Measurements from ENCODE around the gene ELP4.

The ELP4 gene

DNA sequence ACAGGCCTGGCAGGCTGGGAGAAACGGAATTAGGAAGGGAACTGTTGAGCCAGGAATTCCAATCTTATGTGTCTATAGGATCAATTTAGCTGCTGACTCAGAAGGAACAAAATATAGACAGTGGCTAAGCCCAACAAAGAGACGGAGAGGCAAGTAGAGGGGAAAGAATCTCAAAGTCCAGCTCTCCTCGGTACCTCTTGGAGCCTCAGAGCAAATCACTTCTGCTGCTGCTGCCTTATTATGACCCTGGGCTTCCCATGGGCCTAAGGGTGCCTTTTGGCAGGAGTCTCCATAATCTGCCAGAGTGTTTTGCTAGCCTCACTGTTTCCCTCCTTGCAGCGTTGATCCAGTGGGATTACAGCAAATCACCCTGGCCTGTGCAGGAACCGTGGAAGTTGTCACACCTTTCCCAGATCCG is 269.8 kb downstream of the ELP4 start:
- DNase-seq (ENCODE audit: low read depth): no peak

DNA sequence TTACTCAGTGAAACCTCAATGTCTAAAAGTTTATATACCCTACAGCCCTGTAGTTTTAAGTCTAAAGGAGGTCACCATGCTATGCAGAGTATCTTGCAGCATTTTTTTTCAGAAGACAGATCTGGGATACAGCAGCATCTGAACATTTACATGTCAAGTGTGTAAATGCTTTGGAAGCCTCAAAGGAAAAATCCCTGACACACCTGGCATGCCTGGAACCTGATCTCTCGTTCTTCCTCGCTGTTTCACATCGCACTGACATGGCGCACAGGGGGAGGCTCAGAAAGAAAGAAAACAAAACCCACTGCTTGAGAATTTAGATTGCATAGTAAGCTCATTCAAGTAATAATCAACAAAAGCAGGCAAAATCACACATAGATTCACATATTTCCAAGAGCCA is 270.5 kb downstream of the ELP4 start:
- no peak for DNase-seq (ENCODE audit: low read depth)

DNA sequence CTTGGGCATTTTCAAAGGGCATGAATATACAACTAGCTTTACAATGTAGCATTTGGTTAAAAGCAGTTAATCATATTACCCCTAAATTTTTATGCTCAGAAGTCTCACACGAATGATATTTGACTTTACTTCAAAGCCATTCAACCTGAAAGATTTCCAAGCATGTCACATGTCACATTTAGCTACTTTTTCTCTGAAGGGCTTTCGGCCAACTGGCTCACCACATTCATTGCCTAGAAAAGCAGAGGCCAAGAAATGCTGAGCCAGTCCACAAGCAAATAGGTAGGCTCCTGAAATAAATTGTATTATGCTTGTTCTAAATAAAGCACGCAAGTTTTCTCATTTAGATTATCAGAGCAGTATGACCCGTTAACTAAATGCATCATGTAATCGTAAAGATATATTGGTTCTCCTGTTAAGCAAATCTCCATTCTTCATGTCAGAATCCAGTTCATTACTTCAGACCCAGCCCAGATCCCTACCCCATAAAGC is 271.0 kb downstream of the ELP4 start:
- no peak for DNase-seq (ENCODE audit: low read depth)

DNA sequence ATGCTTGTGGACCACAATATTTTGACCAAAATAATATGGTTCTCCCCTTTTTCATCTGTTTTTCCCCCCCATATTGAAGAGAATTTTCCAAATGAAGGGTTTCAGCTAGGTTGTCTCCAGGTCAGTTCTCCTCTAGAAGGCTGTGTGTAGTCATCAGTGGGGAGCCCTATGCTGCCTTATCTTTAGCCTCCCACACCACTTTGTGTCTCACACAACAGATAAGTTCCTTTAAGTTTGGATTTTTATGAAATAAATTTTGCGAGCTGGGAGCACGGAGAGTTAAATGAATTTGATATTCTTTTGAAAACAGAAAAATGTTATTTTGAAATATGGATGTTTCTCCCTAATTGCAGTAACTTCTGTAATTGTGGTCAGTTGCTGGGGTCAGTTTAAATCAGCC is 272.7 kb downstream of the ELP4 start:
- no peak for DNase-seq (ENCODE audit: low read depth)

DNA sequence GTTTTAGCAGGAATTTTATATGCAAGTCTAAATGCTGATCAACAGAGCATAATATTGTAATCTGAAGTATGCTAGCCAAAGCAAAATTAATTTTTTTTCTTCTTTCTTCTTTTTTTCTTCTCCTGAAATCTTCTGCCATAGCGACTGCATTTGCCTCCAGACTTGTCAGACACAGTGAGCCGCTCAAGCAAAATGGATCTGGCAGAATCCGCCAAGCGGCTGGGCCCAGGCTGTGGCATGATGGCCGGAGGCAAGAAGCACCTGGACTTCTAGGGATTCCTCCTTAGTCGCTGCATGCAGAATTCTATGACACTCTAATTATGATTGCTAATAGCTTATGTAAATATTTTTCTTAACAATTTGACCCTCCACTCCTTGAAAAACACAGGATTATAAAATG is 273.7 kb downstream of the ELP4 start:
- no peak for DNase-seq (ENCODE audit: low read depth)

DNA sequence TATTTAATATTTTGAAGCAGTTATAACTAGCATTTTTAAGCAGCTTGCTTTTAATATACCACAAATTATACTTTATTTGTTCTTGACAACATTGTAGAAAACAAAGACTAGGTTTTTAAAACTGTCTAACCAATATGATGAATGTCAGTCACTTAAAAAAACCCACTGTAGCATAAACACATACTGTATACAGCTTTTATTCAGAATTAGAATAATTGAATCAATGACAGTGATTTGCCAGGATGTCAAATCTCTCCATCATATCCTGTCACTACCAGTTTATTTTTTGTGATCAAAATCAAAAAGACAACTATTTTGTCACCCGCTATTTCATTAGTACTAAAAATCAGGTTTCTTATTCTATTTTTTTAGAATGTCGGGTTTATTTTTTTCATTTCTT is 275.0 kb downstream of the ELP4 start:
- DNase-seq (ENCODE audit: low read depth): no peak

DNA sequence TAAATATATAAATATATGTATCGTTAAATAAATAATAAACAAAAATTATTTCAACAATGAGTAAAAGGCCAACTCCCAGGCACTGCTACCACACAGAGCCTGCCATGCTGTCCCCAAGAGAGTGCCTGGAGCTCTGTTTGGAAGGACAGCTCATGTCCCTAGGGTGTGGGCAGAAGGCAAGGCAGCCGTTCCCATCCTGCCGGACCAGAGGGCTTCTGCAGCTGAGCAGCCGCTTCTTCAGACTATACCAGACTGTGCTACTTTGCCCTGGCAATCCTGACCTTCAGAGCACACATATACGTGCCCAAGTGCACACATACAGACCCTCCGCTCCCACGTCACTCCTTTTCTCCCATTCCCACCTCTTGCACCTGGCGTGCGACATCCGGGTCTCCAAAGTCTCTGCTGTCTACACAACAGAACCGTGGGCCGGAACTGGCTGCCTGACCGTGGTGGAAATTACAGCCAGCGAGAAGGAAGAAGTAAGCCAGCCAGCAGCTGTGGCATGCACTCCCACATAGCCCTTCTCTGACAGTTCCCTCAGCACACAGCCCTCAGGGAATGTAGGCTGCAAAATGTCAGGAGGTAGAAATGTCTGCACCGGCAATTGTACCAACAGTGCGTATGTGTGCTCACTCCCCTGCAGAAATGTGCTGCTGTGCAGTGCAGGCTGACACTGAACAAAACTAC is 277.6 kb downstream of the ELP4 start:
- no peak for DNase-seq (ENCODE audit: low read depth)

DNA sequence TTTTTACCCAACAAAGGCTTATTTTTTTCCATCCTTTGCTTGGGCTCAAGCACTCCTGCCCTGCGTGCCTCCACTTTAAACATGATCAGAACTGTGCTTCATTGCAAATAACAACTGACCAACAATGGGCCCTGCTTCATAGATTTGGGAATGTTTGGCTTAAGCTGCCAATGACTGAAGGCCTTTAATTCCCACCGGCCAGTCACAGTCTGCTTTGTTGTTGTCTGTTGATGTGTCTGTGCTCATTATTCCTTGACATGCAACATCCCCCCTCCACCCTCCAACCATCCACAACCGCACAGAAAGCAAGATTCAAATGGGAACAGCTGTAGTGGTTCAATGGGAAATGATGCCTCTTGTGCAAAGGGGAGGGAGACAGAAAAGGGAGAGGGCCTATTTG is 278.5 kb downstream of the ELP4 start:
- DNase-seq (ENCODE audit: low read depth): no peak

DNA sequence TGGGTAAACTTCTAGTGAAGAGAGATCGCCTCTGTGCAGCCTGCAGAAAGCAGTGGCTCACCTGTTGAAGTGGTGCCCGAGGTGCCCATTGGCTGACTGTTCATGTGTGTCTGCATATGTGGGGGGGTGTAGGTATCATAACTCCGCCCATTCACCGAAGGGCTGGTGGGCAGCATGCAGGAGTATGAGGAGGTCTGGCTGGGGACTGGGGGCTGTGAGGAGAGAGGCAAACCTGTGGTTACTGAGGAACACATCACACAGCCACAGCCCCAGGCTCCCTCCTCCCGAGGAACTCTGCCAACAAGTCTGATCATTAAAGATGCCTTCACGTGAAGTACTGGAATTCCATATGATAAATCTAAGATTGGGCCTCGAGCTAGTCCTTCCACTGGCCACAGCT is 281.1 kb downstream of the ELP4 start:
- DNase-seq (ENCODE audit: low read depth): no peak

DNA sequence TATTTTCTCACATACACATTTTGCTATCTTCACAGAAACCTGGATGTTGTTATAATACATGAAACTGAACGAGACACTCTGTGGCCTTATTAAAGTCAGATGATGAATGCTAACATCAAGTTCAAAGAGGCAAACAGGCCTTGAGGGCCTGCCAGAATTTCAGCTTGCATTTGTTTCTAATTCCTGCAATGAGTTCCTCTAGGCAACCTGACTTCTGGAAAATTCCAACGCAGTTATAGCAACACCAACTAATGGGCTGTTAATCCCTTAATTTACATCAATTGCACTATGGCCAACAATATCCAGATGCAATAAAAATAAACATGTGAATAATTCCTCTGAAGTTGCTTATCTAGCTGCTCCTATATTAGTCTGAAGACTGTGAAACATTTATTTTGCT is 282.5 kb downstream of the ELP4 start:
- no peak for DNase-seq (ENCODE audit: low read depth)

DNA sequence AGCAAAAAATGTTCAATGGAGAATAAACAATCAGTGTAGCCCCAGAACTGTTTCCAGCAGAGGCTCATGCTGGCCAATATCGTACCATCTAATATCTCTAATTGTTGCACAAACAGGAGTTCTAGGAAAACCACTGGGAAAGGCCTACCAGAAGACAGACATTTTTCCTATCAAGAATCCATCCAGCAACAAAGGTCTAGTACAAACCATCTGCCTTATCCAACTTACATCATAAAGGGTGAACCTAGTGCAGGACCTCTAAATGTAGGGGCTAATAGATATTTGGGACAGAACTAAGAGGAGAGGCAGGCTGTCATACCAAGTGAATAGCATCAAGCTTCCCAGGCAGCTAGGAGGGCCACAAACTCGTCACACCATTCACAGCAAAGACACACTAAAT is 282.9 kb downstream of the ELP4 start:
- no peak for DNase-seq (ENCODE audit: low read depth)

DNA sequence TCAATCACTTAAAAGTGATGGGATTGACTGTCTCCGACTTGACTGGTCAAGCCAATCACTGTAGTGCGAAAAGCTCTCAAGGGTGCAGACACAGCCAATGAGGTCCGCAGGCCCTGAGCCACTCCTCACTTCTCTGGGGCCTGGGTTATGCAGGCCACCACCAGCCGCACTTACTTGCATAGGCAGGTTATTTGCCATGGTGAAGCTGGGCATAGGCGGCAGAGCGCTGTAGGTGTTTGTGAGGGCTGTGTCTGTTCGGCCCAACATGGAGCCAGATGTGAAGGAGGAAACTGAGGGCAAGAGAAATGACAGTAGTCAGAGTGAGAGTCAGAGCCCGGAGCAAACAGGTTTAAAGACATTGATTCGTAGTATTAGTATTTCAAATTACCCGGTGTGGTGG is 283.7 kb downstream of the ELP4 start:
- DNase-seq (ENCODE audit: low read depth): no peak

DNA sequence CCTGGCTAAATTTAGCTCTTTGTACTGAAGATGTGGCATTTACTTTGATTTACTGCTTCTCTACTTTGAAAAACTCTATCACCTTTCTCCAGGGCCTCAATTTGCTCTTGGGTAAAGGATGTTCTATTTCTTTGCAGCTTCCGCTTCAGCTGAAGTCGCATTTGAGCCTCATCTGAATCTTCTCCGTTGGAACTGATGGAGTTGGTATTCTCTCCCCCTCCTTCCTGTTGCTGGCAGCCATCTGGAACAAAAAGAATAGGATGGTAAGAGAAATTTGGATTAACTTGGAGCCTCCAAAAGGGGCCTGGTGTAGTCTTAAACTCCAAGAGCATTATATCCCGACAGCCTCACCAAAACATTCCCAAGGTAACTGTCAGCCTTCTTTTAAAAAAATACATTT is 285.0 kb downstream of the ELP4 start:
- DNase-seq (ENCODE audit: low read depth): no peak

DNA sequence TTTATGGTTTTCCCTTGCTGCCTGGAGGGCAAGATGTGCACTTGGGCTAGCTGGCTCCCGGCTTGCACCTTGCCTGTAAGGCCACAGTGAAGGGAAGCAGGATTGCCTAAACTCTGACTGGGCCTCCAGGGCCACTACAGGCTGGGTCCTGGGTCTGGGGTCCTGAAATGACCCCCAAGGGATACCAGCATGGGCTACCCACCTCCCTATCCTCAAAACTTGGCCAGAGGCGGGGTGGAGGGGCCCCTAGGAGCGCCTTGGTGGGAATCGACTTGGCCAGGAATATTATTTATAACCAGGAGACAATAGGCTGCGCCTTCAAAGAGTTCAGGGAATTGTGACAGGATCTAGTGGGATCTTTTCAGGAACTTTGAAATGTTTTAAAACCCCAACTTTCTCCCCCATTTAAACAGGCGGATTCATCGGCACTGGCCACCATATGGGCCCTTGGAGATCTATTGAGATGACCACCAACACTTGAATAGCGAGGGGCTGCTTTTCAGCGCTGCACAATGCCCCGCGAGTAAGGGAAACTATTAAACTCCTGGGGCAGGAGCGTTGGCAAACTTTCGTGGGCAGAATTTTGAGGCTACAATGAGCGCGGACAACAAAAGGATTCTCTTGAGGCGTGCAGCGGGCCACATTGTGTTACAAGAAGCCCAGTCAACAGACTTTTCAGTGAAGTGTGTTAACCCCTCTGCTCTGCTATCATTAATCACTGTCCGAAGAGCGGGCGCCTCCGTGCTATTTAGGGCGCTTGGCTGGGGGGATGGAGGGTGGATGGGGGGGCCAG is 286.3 kb downstream of the ELP4 start:
- DNase-seq (ENCODE audit: low read depth): no peak

DNA sequence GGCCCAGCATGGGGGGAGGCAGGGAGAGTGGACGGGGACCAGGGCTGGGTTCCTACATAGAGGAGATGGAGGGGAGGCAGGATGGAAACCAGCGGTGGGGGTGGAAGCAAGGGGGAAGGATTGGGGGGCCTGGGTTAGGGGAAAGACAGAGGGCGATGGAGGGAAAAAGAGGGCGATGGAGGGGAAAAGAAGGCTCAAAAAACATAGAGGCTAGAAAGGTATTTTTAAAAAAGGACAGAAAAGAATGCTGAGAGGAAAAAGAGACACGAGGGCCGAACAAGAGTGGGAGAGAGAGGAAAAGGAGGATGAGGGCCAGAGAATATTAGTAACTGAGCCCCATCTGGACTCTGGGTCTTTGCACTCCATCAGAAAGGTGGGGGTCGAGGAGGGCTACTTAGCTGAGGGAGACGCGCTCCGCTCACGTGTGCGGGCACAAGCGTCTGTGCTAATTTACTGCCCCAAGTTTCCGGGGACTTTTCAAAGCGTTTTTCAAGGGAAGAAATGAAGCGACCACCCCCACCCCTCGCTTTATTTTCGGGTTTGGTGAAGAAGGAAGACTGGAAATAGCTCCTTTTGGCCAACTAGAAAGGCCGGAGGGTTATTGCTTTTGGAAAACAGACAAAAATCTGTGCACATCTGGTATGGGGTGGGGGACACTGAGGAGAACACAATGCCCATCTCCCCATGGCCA is 287.1 kb downstream of the ELP4 start:
- no peak for DNase-seq (ENCODE audit: low read depth)

DNA sequence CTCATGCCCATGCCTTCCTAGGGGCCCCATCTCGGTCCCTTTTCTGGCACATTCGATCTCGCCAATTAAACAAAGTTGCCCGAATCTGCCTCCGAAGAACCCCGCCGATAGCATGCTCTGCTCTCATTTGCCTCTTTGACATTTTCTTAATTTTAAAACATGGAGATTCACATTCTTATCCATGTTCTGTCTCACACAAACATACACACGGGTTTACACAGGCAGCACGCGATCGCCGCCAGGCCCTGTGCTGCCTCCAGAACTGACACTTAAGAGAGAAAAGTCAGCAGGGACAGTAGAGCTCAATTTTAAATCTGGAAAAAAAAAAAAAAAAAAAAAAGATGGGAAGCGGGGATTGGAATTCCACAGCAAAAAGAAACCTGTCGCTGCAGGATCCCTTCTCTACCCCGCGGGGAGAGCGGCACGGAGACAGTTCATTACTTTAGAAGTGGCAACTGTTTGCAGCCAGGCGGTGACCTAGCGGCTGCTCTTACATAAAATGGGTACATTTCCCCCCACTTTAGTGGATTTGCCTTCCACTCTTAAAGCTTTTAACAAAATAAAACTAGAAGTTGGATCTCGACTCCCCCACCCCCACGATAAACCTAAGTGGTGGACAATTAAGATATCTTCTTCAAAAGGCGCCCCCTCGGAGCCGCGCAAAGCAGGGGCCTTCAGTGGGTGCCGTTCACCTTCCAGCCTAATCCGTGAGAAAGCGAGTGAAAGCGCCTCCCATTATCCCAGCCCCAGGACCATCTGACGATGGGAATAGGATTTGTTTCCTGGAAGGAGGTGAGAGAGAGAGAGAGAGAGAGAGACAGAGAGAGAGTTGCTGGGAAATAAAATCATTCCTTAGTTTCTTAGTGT is 287.9 kb downstream of the ELP4 start:
- no peak for DNase-seq (ENCODE audit: low read depth)

DNA sequence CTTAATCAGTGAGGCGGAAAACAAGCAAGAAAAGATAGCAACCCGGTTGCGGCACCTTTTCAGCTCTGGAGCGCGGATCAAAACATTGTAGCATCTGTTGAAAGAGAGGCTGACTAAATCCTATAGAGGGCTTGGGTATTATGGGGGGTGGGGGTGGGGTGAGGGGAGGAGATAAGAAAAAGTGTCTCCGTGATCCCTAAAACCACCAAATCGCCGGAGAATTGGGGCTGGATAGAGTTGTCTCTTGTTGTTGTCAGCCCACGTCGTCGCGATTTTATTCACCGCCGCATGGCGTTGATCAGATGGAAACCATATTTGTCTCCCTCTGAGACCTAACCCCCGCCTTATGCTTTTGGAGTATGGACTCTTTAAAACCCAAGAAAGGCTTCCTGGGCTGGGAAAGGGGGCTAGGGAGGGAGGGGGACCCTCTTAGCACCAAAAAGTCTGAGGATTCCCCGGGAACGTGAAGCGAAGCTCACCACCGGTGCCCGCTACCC is 288.5 kb downstream of the ELP4 start:
- no peak for DNase-seq (ENCODE audit: low read depth)

DNA sequence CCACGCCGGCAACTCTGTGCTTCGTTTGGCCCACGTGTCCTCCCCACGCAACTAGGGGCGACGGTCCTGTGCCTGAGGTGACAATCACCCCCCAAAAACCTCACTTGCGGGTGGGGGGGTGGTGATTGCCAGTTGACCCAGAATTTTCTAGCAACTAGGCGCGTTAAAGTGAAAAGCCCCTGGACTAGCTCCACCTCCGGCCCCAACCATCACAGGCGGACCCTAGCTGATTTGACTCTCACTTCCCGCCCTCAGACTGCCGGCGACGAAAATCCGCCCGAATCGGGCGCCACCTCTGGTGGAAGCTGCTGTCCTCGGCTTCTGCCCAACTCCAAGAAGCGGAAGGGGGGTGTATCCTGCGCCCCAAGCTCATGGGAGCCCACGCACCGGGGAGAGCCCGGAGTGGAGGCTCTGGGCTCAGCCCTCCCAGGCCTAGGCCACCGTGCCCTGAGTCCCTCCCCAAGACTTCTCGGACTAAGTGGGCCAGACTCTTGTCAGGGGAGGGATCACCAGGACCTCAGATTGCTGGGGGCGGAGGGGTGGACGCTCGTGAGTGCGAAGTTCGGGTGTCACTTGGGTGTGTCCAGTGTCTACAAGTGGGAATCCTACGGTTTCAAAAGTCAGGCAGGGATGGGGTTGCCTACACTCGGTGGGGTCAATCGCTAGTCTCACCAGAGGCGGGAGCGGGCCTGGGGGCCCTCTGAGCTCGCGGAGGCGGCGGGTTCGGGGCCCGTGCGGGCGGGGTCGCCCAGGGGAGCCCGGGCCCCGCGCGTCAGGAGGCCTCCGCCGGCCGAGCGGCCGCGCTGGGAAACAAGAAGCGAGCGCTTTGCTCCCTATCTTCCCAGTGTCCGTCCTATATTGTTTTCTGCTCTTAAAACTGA is 289.2 kb downstream of the ELP4 start:
- no peak for DNase-seq (ENCODE audit: low read depth)

DNA sequence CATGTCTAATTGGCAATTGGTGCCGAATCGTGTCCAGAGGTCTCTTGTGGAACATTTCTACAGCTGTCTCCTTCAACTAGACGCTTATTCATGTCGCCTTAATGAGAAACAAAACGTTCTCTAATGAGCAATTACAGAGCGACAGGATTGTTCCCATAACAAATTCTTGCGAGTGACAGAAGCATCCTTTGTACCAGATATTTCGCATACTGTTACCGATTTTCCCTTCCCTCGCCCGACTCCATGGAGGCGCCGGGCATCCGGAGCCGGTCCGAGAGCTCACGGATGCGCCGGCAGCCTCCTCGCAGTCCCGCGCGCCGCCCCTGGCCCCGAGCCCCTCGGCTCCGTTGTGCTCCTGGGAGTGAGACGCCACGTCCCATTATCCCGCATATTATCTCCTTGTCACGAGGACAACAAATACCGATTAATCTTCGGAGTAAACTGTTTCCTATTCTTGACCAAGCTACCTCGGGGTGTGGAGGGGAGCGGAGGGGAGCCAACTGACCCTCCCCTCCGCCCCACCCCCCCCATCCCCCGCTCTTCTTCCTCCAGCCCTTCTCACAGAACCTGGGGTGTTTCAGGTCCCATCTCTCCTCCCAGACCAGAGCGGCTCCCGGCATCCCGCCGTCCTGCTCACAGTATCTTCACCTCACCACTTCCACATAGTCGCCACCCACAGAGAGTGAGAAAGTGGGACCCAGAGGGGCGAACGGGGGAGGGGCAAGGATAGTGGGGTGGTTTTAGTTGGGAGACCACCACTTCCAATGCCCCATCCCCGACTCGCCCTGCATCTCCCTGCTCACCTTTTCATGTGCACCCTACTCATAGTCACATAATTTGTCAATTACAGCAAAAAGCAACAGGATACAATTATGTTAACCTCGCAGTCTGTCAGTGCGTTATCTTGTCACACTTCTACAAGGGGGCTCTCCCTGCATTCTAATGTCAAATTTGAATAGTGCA is 290.1 kb downstream of the ELP4 start:
- no peak for DNase-seq (ENCODE audit: low read depth)
